ENCODE measurements around the gene SECISBP2.
"Not testable (repeated sequence)": the region's sequence is repeated elsewhere in the genome, so short reads cannot be mapped to it uniquely, and the experiment has no call there.

SECISBP2 gene

GRCh38 chr9:89318123-89319014 is at the start of gene SECISBP2:
TSS of gene SECISBP2 (plus strand) at chr9:89318500. CDS start at chr9:89318577, 77 bp downstream.
- no peak for FAIRE-seq

- no peak for FAIRE-seq
Measured at GRCh38 chr9:89273528-89274279, 44.6 kb upstream of the SECISBP2 start.

- FAIRE-seq = no peak
Measured at GRCh38 chr9:89274838-89275237, 43.5 kb upstream of the SECISBP2 start.

- FAIRE-seq = not testable (repeated sequence)
Measured at GRCh38 chr9:89276040-89276439, 42.3 kb upstream of the SECISBP2 start.

- FAIRE-seq = no peak
Measured at GRCh38 chr9:89277043-89277442, 41.3 kb upstream of the SECISBP2 start.

- FAIRE-seq = no peak
Measured at GRCh38 chr9:89277454-89277853, 40.8 kb upstream of the SECISBP2 start.

GRCh38 chr9:89278551-89278950 is 39.7 kb upstream of the SECISBP2 start:
- no peak for FAIRE-seq

- no peak for FAIRE-seq
Measured at GRCh38 chr9:89278997-89279739, 39.1 kb upstream of the SECISBP2 start.

GRCh38 chr9:89281106-89281505 is 37.2 kb upstream of the SECISBP2 start:
- no peak for FAIRE-seq

- not testable (repeated sequence) for FAIRE-seq
Measured at GRCh38 chr9:89282248-89282968, 35.9 kb upstream of the SECISBP2 start.

GRCh38 chr9:89284076-89284475 is 34.2 kb upstream of the SECISBP2 start:
- no peak for FAIRE-seq

- no peak for FAIRE-seq
Measured at GRCh38 chr9:89291741-89292140, 26.6 kb upstream of the SECISBP2 start.

GRCh38 chr9:89293014-89293413 is 25.3 kb upstream of the SECISBP2 start:
- no peak for FAIRE-seq

- no peak for FAIRE-seq
Measured at GRCh38 chr9:89295400-89295799, 22.9 kb upstream of the SECISBP2 start.

- not testable (repeated sequence) for FAIRE-seq
Measured at GRCh38 chr9:89301996-89302395, 16.3 kb upstream of the SECISBP2 start.

GRCh38 chr9:89304020-89304833 is 14.1 kb upstream of the SECISBP2 start:
- FAIRE-seq = no peak

- FAIRE-seq = no peak
Measured at GRCh38 chr9:89304834-89305188, 13.5 kb upstream of the SECISBP2 start.

- no peak for FAIRE-seq
Measured at GRCh38 chr9:89305868-89306267, 12.4 kb upstream of the SECISBP2 start.

GRCh38 chr9:89309166-89309565 is 9.1 kb upstream of the SECISBP2 start:
- no peak for FAIRE-seq

GRCh38 chr9:89309608-89310474 is 8.5 kb upstream of the SECISBP2 start:
- FAIRE-seq = no peak
